Measurements from ENCODE around the gene TMEM50A. TPM values are rescaled to one million over a fixed set of nuclear protein-coding genes. Genes with fewer than 3 reads are reported as not detected.
"Not testable (repeated sequence)": the region's sequence is repeated elsewhere in the genome, so short reads cannot be mapped to it uniquely, and the experiment has no call there.

Gene TMEM50A
- total RNA-seq, 1 donor from 2014 or later, result 80.3 TPM

DNA sequence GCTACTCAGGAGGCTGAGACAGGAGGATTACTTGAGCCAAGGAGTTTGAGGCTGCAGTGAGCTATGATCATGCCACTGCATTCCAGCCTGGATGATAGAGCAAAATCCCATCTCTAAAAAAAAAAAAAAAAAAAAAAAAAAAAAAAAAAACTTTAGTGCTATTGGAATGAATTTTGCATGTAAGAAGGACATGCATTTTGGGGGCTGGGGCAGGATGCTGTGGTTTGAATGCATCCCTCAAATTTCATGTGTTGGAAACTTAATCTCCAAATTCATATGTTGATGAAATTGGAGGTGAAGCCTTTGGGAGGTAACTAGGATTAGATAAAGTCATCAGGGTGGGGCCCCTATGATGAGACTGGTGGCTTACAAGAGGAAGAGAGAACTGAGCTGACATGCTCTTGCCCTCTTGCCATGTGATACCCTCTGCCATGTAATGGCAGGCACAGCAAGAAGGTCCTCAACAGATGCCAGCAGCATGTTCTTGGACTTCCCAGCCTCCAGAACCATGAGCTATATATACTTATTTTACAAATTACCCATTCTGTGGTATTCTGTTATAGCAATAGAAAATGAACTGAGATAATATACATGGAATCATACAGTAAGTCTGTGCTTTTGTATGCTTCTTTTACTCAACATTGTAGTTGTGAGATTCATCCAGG is 25.2 kb upstream of the TMEM50A start:
- not testable (repeated sequence) for H3K4me1 Mint-ChIP-seq (ENCODE audit: unreplicated experiment); H3K36me3 Mint-ChIP-seq

DNA sequence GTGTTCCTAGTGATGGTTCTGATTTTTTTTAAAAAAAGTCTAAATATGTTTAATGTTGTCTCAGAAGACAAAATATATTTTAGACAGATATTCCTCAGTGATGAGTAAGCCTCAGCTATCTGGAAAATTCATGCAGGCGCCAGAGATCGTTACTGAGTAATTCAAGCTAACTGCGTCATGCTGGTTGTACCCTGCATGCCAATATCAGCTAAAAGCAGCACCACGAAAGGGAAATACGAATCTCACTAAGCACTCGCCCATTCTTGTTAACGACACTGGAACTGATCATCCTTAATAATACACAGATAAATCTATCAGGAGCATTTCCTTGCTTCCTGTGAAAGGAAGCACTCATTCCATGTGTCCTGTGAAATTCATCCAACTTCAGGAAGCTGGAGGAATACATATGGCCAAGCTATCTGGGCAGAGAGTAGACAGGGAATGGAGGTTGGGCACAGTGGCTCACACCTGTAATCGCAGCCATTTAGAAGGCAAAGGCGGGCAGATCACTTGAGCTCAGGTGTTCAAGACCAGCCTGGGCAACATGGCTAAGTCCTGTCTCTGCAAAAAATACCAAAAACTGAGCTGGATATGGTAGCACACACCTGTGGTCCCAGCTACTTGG is 17.7 kb upstream of the TMEM50A start:
- not testable (repeated sequence) for H3K4me1 Mint-ChIP-seq (ENCODE audit: unreplicated experiment); H3K27me3 Mint-ChIP-seq; DNase-seq (ENCODE audit: extremely low spot score, unreplicated experiment); H3K9me3 Mint-ChIP-seq; H3K4me3 Mint-ChIP-seq; H3K36me3 Mint-ChIP-seq; H3K27ac Mint-ChIP-seq

More for the DNA sequence above, 25.2 kb upstream of the TMEM50A start:
- not testable (repeated sequence) for H3K9me3 Mint-ChIP-seq; DNase-seq (ENCODE audit: extremely low spot score, unreplicated experiment); H3K27me3 Mint-ChIP-seq; H3K27ac Mint-ChIP-seq; H3K4me3 Mint-ChIP-seq

DNA sequence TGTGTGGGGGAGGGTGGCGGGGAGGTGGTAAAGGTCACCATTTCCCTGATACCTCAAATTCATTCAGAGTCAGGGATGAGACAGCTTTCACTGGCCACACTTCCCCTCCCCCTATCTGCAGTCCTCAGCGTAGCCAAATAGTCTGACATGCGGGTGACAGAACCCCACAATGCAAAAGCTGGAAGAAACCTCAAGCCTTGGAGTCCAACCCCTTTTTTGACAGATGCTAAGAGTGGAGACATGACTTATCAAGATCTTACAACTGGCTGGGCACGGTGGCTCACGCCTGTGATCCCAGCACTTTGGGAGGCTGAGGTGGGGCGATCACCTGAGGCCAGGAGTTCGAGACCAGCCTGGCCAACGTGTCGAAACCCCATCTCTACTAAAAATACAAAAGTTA is 16.0 kb upstream of the TMEM50A start:
- H3K27me3 Mint-ChIP-seq; H3K27ac Mint-ChIP-seq; H3K4me1 Mint-ChIP-seq (ENCODE audit: unreplicated experiment); DNase-seq (ENCODE audit: extremely low spot score, unreplicated experiment); H3K4me3 Mint-ChIP-seq; H3K9me3 Mint-ChIP-seq; H3K36me3 Mint-ChIP-seq: not testable (repeated sequence)

DNA sequence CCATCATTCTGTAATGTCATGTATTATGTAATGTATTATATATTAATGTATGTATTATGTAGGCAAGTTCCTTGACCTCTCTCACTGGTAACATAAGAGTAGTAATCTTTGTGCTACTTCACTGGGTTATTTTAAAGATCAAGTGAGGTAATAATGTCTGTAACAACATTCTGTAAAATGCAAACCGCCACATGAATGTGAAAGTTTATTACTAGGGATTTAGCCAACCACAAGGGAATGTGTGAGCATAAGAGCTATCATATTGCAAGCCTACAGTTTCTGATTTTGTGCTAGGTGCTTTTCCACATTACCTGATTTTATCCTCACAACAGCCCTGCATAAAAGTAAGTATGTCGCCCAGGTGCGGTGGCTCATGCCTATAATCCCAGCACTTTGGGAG is 13.7 kb upstream of the TMEM50A start:
- not testable (repeated sequence) for H3K4me1 Mint-ChIP-seq (ENCODE audit: unreplicated experiment)

DNA sequence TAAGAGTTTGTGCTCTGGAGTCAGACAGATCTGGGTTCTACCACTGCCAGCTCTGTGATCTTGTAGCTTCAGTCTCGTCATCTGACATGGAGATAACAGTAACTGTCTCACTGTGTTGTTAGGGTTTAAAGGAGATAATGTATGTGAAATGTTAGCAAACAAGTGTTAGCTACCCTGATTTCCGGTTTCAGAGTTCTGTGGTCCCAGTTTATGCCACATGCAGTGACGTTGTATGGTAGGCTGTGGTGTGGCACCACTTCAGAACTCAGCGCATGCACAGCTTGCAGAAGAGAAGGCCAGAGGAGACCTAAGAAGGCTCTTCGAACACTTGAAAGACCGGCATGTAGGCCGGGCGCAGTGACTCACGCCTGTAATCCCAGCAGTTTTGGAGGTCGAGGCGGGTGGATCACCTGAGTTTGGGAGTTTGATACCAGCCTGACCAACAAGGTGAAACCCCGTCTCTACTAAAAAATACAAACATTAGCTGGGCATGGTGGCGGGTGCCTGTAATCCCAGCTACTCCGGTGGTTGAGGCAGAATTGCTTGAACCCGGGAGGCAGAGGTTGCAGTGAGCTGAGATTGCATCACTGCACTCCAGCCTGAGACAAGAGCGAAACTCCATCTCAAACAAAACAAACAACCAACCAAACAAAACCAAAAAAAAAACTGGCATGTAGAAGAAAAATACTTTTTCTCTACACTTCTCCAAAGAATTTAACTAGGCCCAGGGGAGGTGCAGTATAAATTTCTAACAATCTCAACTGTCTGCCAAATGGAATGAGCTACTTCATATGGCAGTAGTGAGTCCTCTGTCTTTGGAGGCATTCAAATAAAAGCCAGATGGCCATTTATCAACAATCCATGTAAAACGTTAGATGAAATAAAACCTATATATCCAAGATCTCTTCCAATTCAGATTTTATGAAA is 10.0 kb upstream of the TMEM50A start:
- H3K36me3 Mint-ChIP-seq; H3K9me3 Mint-ChIP-seq; H3K4me1 Mint-ChIP-seq (ENCODE audit: unreplicated experiment); H3K27me3 Mint-ChIP-seq; H3K27ac Mint-ChIP-seq; DNase-seq (ENCODE audit: extremely low spot score, unreplicated experiment); H3K4me3 Mint-ChIP-seq: not testable (repeated sequence)

More for the DNA sequence above, 13.7 kb upstream of the TMEM50A start:
- not testable (repeated sequence) for H3K27ac Mint-ChIP-seq; H3K36me3 Mint-ChIP-seq; DNase-seq (ENCODE audit: extremely low spot score, unreplicated experiment); H3K9me3 Mint-ChIP-seq; H3K4me3 Mint-ChIP-seq; H3K27me3 Mint-ChIP-seq

DNA sequence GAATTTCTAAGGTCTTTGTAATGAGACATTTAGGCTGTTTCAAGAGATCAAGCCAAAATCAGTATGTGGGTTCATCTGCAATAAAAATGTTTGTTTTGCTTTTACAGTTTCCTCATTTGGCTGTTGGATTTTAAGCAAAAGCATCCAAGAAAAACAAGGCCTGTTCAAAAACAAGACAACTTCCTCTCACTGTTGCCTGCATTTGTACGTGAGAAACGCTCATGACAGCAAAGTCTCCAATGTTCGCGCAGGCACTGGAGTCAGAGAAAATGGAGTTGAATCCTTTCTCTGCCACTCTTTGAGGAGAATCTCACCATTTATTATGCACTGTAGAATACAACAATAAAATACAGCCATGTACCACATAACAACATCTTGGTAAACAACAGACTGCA is 9.3 kb upstream of the TMEM50A start:
- DNase-seq (ENCODE audit: extremely low spot score, unreplicated experiment); H3K9me3 Mint-ChIP-seq; H3K4me3 Mint-ChIP-seq; H3K36me3 Mint-ChIP-seq; H3K27me3 Mint-ChIP-seq; H3K4me1 Mint-ChIP-seq (ENCODE audit: unreplicated experiment); H3K27ac Mint-ChIP-seq: not testable (repeated sequence)

DNA sequence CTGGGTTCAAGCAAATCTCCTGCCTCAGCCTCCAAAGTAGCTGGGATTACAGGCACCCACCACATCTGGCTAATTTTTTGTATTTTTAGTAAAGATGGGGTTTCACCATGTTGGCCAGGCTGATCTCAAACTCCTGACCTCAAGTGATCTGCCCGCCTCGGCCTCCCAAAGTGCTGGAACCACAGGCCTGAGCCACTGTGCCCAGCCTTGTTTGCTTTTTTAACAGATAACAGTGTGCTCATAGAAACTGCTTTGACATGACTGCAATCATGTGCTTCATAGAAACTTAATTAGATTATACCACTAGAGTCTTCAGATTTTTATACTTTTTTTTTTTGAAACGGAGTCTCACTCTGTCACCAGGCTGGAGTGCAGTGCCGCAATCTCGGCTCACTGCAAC is 8.8 kb upstream of the TMEM50A start:
- not testable (repeated sequence) for H3K9me3 Mint-ChIP-seq; H3K36me3 Mint-ChIP-seq; H3K4me3 Mint-ChIP-seq; DNase-seq (ENCODE audit: extremely low spot score, unreplicated experiment); H3K27ac Mint-ChIP-seq; H3K4me1 Mint-ChIP-seq (ENCODE audit: unreplicated experiment); H3K27me3 Mint-ChIP-seq

DNA sequence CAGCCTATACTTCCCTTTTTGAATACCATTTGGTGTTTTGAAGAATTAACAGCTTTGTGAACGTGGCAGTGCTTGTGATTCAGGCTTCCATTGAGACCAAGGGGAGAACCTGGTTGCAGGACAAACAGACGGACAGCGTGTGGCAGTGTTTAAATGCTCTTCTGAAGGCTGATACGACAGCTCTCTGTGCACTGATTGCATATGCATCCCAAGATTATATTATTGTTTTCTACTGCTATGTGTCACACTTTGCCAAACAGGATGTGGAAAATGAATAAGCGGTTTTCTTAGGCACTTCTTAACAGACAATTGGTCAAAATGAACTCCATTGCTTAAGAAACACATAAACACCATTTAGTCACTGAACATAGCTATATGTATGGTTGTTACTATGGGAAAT is 8.2 kb upstream of the TMEM50A start:
- H3K36me3 Mint-ChIP-seq, result not testable (repeated sequence)

DNA sequence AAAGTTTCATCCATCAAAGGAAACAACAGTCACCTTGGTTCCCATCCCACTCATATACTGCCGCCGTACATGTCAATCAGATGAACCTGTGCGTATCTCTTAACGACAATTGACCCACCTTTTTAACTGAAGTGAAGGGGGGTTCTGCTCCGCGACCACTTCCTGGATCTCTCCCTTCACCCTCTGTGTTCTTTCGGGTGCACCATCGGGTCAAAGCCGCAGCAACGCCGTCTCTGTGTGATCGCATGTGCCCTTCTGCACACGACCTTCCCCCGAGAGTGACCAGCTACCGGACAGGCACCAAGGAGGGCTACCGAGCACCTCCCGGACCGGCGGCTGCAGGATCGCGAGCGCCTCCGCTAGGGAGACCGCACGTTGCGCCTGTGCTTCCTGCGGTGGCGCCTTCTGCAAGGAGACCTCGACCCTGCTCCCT is 1.2 kb upstream of the TMEM50A start:
- Mint-ChIP-seq H3K27ac (peak overlapping the region; percentile 36), H3K4me1 (ENCODE audit: unreplicated experiment) (peaks cover 15% of the 10 kb centered on the region), H3K4me3 (peak overlapping the region; percentile 96)
- DNase-seq (ENCODE audit: extremely low spot score, unreplicated experiment); H3K36me3 Mint-ChIP-seq; H3K9me3 Mint-ChIP-seq; H3K27me3 Mint-ChIP-seq: not testable (repeated sequence)

More for the DNA sequence above, 8.2 kb upstream of the TMEM50A start:
- H3K27me3 Mint-ChIP-seq; H3K4me1 Mint-ChIP-seq (ENCODE audit: unreplicated experiment); DNase-seq (ENCODE audit: extremely low spot score, unreplicated experiment); H3K27ac Mint-ChIP-seq; H3K4me3 Mint-ChIP-seq; H3K9me3 Mint-ChIP-seq: not testable (repeated sequence)

DNA sequence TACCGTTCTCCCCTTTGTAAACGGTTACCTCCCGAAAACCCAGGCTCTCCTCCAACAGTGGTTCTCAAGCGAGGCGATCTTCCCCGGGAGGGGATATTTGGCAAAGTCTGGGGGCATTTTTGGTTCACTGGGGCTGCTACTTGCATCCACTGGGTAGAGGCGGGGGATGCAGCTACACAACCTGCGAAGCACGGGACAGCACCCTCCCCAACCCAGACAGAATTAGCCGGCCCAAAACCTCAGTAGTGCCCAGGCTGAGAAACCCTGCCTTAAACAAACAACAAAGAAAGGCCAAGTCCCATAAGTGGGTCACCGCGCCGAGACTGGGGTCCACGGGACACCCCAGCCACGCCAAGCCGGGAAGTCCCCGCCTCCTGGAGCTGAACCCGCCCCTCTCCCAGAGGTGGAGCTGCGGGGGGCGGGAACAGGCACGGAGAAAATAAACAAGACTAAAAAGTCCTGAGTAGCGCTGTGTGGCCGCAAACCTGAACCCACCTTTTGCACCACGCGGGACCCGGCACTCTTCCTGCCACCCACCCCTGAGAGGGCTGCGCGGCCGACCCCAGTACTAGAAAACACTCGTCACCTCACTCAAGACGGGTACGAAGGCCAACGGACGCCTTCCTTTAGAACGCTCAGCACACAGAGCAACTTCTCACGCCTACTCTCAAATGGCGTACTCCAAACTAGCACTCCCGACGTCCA is 499 bp upstream of the TMEM50A start:
- Mint-ChIP-seq H3K4me3 (peak overlapping the region; percentile 94), H3K27ac (peak overlapping the region; percentile 86), H3K4me1 (ENCODE audit: unreplicated experiment) (peaks cover 15% of the 10 kb centered on the region)
- DNase-seq (ENCODE audit: extremely low spot score, unreplicated experiment); H3K27me3 Mint-ChIP-seq; H3K36me3 Mint-ChIP-seq; H3K9me3 Mint-ChIP-seq: not testable (repeated sequence)

All from type B pancreatic cell (in vitro differentiated cells).